Gastroesophageal sphincter (tissue), 3 donors: ENCODE measurements around the gene GPR83.

ENCODE experiments used
- CTCF ChIP-seq, 4 experiments: fragments of 200-600 bp in 2 of 4; fragments of 450-650 bp in 2 of 4; sonication (generic) in 1 of 4; IDR thresholded peaks; one replicate each; pipeline ENCODE4 v1.5.1; 2017 to 2019; ENCODE audit warnings: antibody characterized with exemption in 4 of 4, mild to moderate bottlenecking in 2 of 4, moderate library complexity in 2 of 4
- EP300 ChIP-seq: sonication (generic); formaldehyde crosslinking; IDR thresholded peaks from one replicate; pipeline ENCODE4 v1.6.1; 2017; ENCODE audit warnings: antibody characterized with exemption, mild to moderate bottlenecking
- POLR2AphosphoS5 ChIP-seq: sonication (generic); formaldehyde crosslinking; IDR thresholded peaks from one replicate; pipeline ENCODE4 v1.6.1; 2017; ENCODE audit warnings: antibody characterized with exemption

GRCh38 chr11:94423507-94423906 lies 22.3 kb upstream of the GPR83 start:
- TF ChIP-seq EP300 (no peak), CTCF (IDR thresholded peaks at IDR 0.05) (no peak), POLR2AphosphoS5 (no peak)
